Esophagus muscularis mucosa (tissue), 4 donors: ENCODE measurements around the gene CNFN. TPM values are rescaled to one million over a fixed set of nuclear protein-coding genes. Genes with fewer than 3 reads are reported as not detected.

ENCODE experiments used
- DNase-seq: peaks from one replicate; pipeline ENCODE4 v3.0.0-alpha.2; 2017; ENCODE audit errors: extremely low spot score
- H3K27ac ChIP-seq, 4 donors: fragments of 200-600 bp; sonication (generic); replicated peaks in 1 of 4; 1 replicate in 3 of 4; 2 replicates in 1 of 4; pipeline ENCODE4 v1.5.1; 2016 to 2019; ENCODE audit warnings: mild to moderate bottlenecking in 1 of 4
- H3K27me3 ChIP-seq, 4 donors: fragments of 200-600 bp; sonication (generic); one replicate each; pipeline versions ENCODE4 v1.5.1 to v1.6.0; 2016 to 2019
- H3K36me3 ChIP-seq, 4 donors: fragments of 200-600 bp; sonication (generic); one replicate each; pipeline ENCODE4 v1.5.1; 2016 to 2019
- H3K4me1 ChIP-seq, 4 donors: fragments of 200-600 bp; sonication (generic); one replicate each; pipeline ENCODE4 v1.5.1; 2016 to 2019
- H3K4me3 ChIP-seq, 4 donors: fragments of 200-600 bp; sonication (generic); 1 replicate in 2 of 4; 2 replicates in 2 of 4; pipeline ENCODE4 v1.5.1; 2016 to 2019; ENCODE audit warnings: mild to moderate bottlenecking in 4 of 4, moderate library complexity in 1 of 4
- H3K9me3 ChIP-seq, 4 donors: fragments of 200-600 bp; sonication (generic); 1 replicate in 3 of 4; 2 replicates in 1 of 4; pipeline ENCODE4 v1.5.1; 2016 to 2019
- CTCF ChIP-seq, 3 experiments: fragments of 200-600 bp in 2 of 3; fragments of 450-650 bp in 1 of 3; sonication (generic) in 2 of 3; IDR thresholded peaks; one replicate each; pipeline ENCODE4 v1.5.1; 2017 to 2019; ENCODE audit warnings: antibody characterized with exemption in 3 of 3, mild to moderate bottlenecking in 2 of 3, moderate library complexity in 1 of 3
- EP300 ChIP-seq: sonication (generic); formaldehyde crosslinking; IDR thresholded peaks from one replicate; pipeline ENCODE4 v1.6.1; 2017; ENCODE audit warnings: antibody characterized with exemption
- POLR2A ChIP-seq: fragments of 450-650 bp; IDR thresholded peaks from one replicate; pipeline ENCODE4 v1.6.1; 2017; ENCODE audit warnings: antibody characterized with exemption, moderate library complexity, mild to moderate bottlenecking, low read depth
- POLR2AphosphoS5 ChIP-seq, 2 donors: sonication (generic); formaldehyde crosslinking; IDR thresholded peaks; one replicate each; pipeline ENCODE4 v1.6.1; 2017; ENCODE audit warnings: antibody characterized with exemption in 2 of 2
- WGBS: methylation state at CpG from one replicate; pipeline ENCODE4 v1.1.5; 2018; 5-methylcytosine and 5-hydroxymethylcytosine counted together
- intact Hi-C: fragments of 100-400 bp; cut with DNase I; formaldehyde crosslinking; loops from one replicate; pipeline ENCODE4 v1.15.1; 2023
- total RNA-seq, 4 donors: library from RNA; depleted of rRNA; stranded (reverse); fragments of >200 nt; gene quantifications; one replicate each; pipeline versions ENCODE4 v1.1.0 to v1.2.1, GENCODE V29; 2016

Gene CNFN
- total RNA-seq, 4 donors from 2014 or later, result 0.92 to 2.5 TPM; not detected in 2

GRCh38 chr19:42386974-42387707, 3.0 kb downstream of the CNFN start:
- no peak for DNase-seq
- H3K36me3 ChIP-seq, result no peaks in the 10 kb centered on the region
- H3K27ac ChIP-seq, result peak overlapping the region in 1 of 4 donors; percentile 12
- TF ChIP-seq CTCF (IDR thresholded peaks at IDR 0.05) (peak; percentile 30 to 61 (median 31)), EP300 (no peak)
- intact Hi-C loops, result no loop called here
- 2% methylated on average over 35 of the region's 48 CpGs for WGBS
- peaks cover 0 to 91% (median 24%) of the 10 kb centered on the region in 4 donors for H3K27me3 ChIP-seq
- H3K9me3 ChIP-seq, result no peaks in the 10 kb centered on the region
- H3K4me3 ChIP-seq, result peak overlapping the region; percentile 42 to 57 (median 46)
- H3K4me1 ChIP-seq, result peaks cover 5 to 10% (median 10%) of the 10 kb centered on the region in 4 donors

- TF ChIP-seq POLR2AphosphoS5 (IDR thresholded peaks at IDR 0.05), result no peak
- no peak for TF ChIP-seq CTCF (IDR thresholded peaks at IDR 0.05)
- TF ChIP-seq POLR2A, result no peak
- no peak for TF ChIP-seq EP300
- H3K4me3 ChIP-seq, result no peak overlapping the region
- WGBS, result 80% methylated on average over 6 of the region's 6 CpGs
- peaks cover 0 to 18% (median 16%) of the 10 kb centered on the region in 4 donors for H3K36me3 ChIP-seq
- H3K27ac ChIP-seq, result no peak overlapping the region
- DNase-seq, result no peak
- no peaks in the 10 kb centered on the region for H3K4me1 ChIP-seq
- H3K9me3 ChIP-seq, result no peaks in the 10 kb centered on the region
- H3K27me3 ChIP-seq, result peaks cover 0 to 34% (median 2%) of the 10 kb centered on the region in 4 donors
- intact Hi-C loops, result no loop called here
Observed at GRCh38 chr19:42380155-42380554, 9.9 kb downstream of the CNFN start.

GRCh38 chr19:42378225-42379215, 11.6 kb downstream of the CNFN start:
- H3K27ac ChIP-seq, result no peak overlapping the region
- DNase-seq, result no peak
- intact Hi-C loops, result no loop called here
- WGBS, result 74% methylated on average over 16 of the region's 17 CpGs
- no peak overlapping the region for H3K4me3 ChIP-seq
- no peaks in the 10 kb centered on the region for H3K9me3 ChIP-seq
- no peak for TF ChIP-seq POLR2AphosphoS5 (IDR thresholded peaks at IDR 0.05)
- TF ChIP-seq EP300, result no peak
- no peak for TF ChIP-seq CTCF (IDR thresholded peaks at IDR 0.05)
- TF ChIP-seq POLR2A, result no peak
- H3K4me1 ChIP-seq, result no peaks in the 10 kb centered on the region
- H3K36me3 ChIP-seq, result peaks cover 0 to 33% (median 23%) of the 10 kb centered on the region in 4 donors
- H3K27me3 ChIP-seq, result peaks cover 0 to 18% (median 0%) of the 10 kb centered on the region in 4 donors

GRCh38 chr19:42376177-42376555, 13.9 kb downstream of the CNFN start:
- no peak for TF ChIP-seq POLR2AphosphoS5 (IDR thresholded peaks at IDR 0.05)
- TF ChIP-seq POLR2A, result no peak
- TF ChIP-seq EP300, result no peak
- no peak for TF ChIP-seq CTCF (IDR thresholded peaks at IDR 0.05)

More at GRCh38 chr19:42376177-42376555, 13.9 kb downstream of the CNFN start:
- 90% methylated on average over 9 of the region's 17 CpGs for WGBS
- no peak for DNase-seq
- Histone ChIP-seq H3K4me3 (no peak overlapping the region), H3K27me3 (no peaks in the 10 kb centered on the region), H3K27ac (no peak overlapping the region), H3K36me3 (peaks cover 5 to 56% (median 31%) of the 10 kb centered on the region in 4 donors), H3K9me3 (no peaks in the 10 kb centered on the region), H3K4me1 (no peaks in the 10 kb centered on the region)
- intact Hi-C loops, result no loop called here
